ENCODE measurements around the gene PSORS1C2.
A peak's percentile ranks its signal among the peaks of the same experiment; 100 is the strongest.

Gene PSORS1C2

GRCh38 chr6:31158140-31158862, 19.4 kb upstream of the PSORS1C2 start, which contains the start of gene TCF19:
TCF19 (plus strand) TSS chr6:31158589; CDS start chr6:31159470, 881 bp downstream.
- DNase-seq (peak; percentile 98 to 99), ATAC-seq (peak; percentile 93)
- Mint-ChIP-seq H3K27me3 (no peaks in the 10 kb centered on the region), H3K27ac (peak within 1 kb of the TSS; percentile 89 to 98), H3K9me3 (no peaks in the 10 kb centered on the region), H3K4me3 (peak within 1 kb of the TSS; percentile 94 to 100), H3K4me1 (peaks cover 68% of the 10 kb centered on the region)

GRCh38 chr6:31157513-31158139, 18.8 kb upstream of the PSORS1C2 start, which contains the start of gene CCHCR1:
CCHCR1 (minus strand) TSS chr6:31157802; CDS start chr6:31157600, 202 bp downstream.
- DNase-seq (no peak), ATAC-seq (peak; percentile 64)
- Mint-ChIP-seq H3K9me3 (no peaks in the 10 kb centered on the region), H3K4me3 (peak within 1 kb of the TSS; percentile 94 to 100), H3K4me1 (peaks cover 61% of the 10 kb centered on the region), H3K27ac (peak within 1 kb of the TSS; percentile 89 to 98), H3K27me3 (no peaks in the 10 kb centered on the region)

- DNase-seq (no peak), ATAC-seq (no peak)
- no peak overlapping the region for H3K27ac Mint-ChIP-seq
- no peaks in the 10 kb centered on the region for H3K9me3 Mint-ChIP-seq
- no peaks in the 10 kb centered on the region for H3K27me3 Mint-ChIP-seq
- peak overlapping the region in 1 of 2 donors; percentile 100 for H3K4me3 Mint-ChIP-seq
- H3K4me1 Mint-ChIP-seq, result peaks cover 51% of the 10 kb centered on the region
Observed at GRCh38 chr6:31156641-31157040, 17.8 kb upstream of the PSORS1C2 start.

- Mint-ChIP-seq H3K4me3 (no peak overlapping the region), H3K27ac (no peak overlapping the region), H3K9me3 (no peaks in the 10 kb centered on the region), H3K27me3 (no peaks in the 10 kb centered on the region), H3K4me1 (peaks cover 30% of the 10 kb centered on the region)
- ATAC-seq, result no peak
- no peak for DNase-seq
Observed at GRCh38 chr6:31154436-31154835, 15.6 kb upstream of the PSORS1C2 start.

- no peak for ATAC-seq
- H3K27me3 Mint-ChIP-seq, result no peaks in the 10 kb centered on the region
- DNase-seq, result no peak
- no peak overlapping the region for H3K4me3 Mint-ChIP-seq
- no peak overlapping the region for H3K27ac Mint-ChIP-seq
- peaks cover 24% of the 10 kb centered on the region for H3K4me1 Mint-ChIP-seq
- no peaks in the 10 kb centered on the region for H3K9me3 Mint-ChIP-seq
Observed at GRCh38 chr6:31152781-31153180, 13.9 kb upstream of the PSORS1C2 start.

GRCh38 chr6:31149827-31150447, 11.1 kb upstream of the PSORS1C2 start:
- ATAC-seq (no peak), DNase-seq (no peak)
- H3K27me3 Mint-ChIP-seq, result no peaks in the 10 kb centered on the region
- peaks cover 8% of the 10 kb centered on the region for H3K4me1 Mint-ChIP-seq
- H3K4me3 Mint-ChIP-seq, result no peak overlapping the region
- no peaks in the 10 kb centered on the region for H3K9me3 Mint-ChIP-seq
- peak overlapping the region in 1 of 2 donors; percentile 44 for H3K27ac Mint-ChIP-seq

GRCh38 chr6:31145386-31145785, 6.5 kb upstream of the PSORS1C2 start:
- Mint-ChIP-seq H3K4me1 (no peaks in the 10 kb centered on the region), H3K9me3 (no peaks in the 10 kb centered on the region), H3K27ac (no peak overlapping the region), H3K27me3 (no peaks in the 10 kb centered on the region), H3K4me3 (no peak overlapping the region)
- no peak for DNase-seq
- no peak for ATAC-seq

- Mint-ChIP-seq H3K4me3 (no peak overlapping the region), H3K4me1 (no peaks in the 10 kb centered on the region), H3K27ac (no peak overlapping the region), H3K9me3 (no peaks in the 10 kb centered on the region), H3K27me3 (no peaks in the 10 kb centered on the region)
- DNase-seq (no peak), ATAC-seq (no peak)
Observed at GRCh38 chr6:31144970-31145340, 6.1 kb upstream of the PSORS1C2 start.

- DNase-seq (no peak), ATAC-seq (no peak)
- H3K27ac Mint-ChIP-seq, result no peak overlapping the region
- H3K27me3 Mint-ChIP-seq, result no peaks in the 10 kb centered on the region
- H3K4me1 Mint-ChIP-seq, result no peaks in the 10 kb centered on the region
- H3K9me3 Mint-ChIP-seq, result no peaks in the 10 kb centered on the region
- H3K4me3 Mint-ChIP-seq, result no peak overlapping the region
Observed at GRCh38 chr6:31144296-31144969, 5.6 kb upstream of the PSORS1C2 start.

- DNase-seq, result no peak
- Mint-ChIP-seq H3K4me3 (no peak overlapping the region), H3K27me3 (no peaks in the 10 kb centered on the region), H3K9me3 (no peaks in the 10 kb centered on the region), H3K27ac (no peak overlapping the region), H3K4me1 (peaks cover under 1% of the 10 kb centered on the region)
- no peak for ATAC-seq
Observed at GRCh38 chr6:31143148-31143547, 4.3 kb upstream of the PSORS1C2 start.

- Mint-ChIP-seq H3K4me3 (no peak overlapping the region), H3K4me1 (peaks cover 8% of the 10 kb centered on the region), H3K27ac (no peak overlapping the region), H3K27me3 (no peaks in the 10 kb centered on the region), H3K9me3 (no peaks in the 10 kb centered on the region)
- no peak for ATAC-seq
- DNase-seq, result no peak
Observed at GRCh38 chr6:31142361-31142761, 3.5 kb upstream of the PSORS1C2 start.

GRCh38 chr6:31140643-31141042, 1.8 kb upstream of the PSORS1C2 start:
- Mint-ChIP-seq H3K4me1 (peaks cover 10% of the 10 kb centered on the region), H3K27ac (no peak overlapping the region), H3K4me3 (no peak overlapping the region), H3K9me3 (no peaks in the 10 kb centered on the region), H3K27me3 (no peaks in the 10 kb centered on the region)
- DNase-seq, result no peak
- ATAC-seq, result no peak

GRCh38 chr6:31139599-31139998, 733 bp upstream of the PSORS1C2 start:
- Mint-ChIP-seq H3K27ac (no peak overlapping the region), H3K4me3 (no peak overlapping the region), H3K4me1 (peaks cover 10% of the 10 kb centered on the region), H3K27me3 (no peaks in the 10 kb centered on the region), H3K9me3 (no peaks in the 10 kb centered on the region)
- ATAC-seq (no peak), DNase-seq (no peak)

- no peak overlapping the region for H3K27ac Mint-ChIP-seq
- H3K4me1 Mint-ChIP-seq, result peaks cover 10% of the 10 kb centered on the region
- no peaks in the 10 kb centered on the region for H3K27me3 Mint-ChIP-seq
- H3K4me3 Mint-ChIP-seq, result no peak overlapping the region
- DNase-seq (no peak), ATAC-seq (no peak)
- H3K9me3 Mint-ChIP-seq, result no peaks in the 10 kb centered on the region
Observed at GRCh38 chr6:31135710-31136109, 3.2 kb downstream of the PSORS1C2 start.

GRCh38 chr6:31132806-31133205, 6.1 kb downstream of the PSORS1C2 start:
- H3K27ac Mint-ChIP-seq, result no peak overlapping the region
- no peak overlapping the region for H3K4me3 Mint-ChIP-seq
- peaks cover 18% of the 10 kb centered on the region for H3K27me3 Mint-ChIP-seq
- peaks cover 13% of the 10 kb centered on the region for H3K4me1 Mint-ChIP-seq
- ATAC-seq (no peak), DNase-seq (no peak)
- no peaks in the 10 kb centered on the region for H3K9me3 Mint-ChIP-seq

- ATAC-seq, result no peak
- H3K4me3 Mint-ChIP-seq, result no peak overlapping the region
- no peak for DNase-seq
- H3K27ac Mint-ChIP-seq, result no peak overlapping the region
- peaks cover 18% of the 10 kb centered on the region for H3K27me3 Mint-ChIP-seq
- H3K9me3 Mint-ChIP-seq, result no peaks in the 10 kb centered on the region
- peaks cover 8% of the 10 kb centered on the region for H3K4me1 Mint-ChIP-seq
Observed at GRCh38 chr6:31131595-31131994, 7.3 kb downstream of the PSORS1C2 start.
